HepG2 (cell line): Measurements from ENCODE around the gene VAMP8. TPM values are rescaled to one million over a fixed set of nuclear protein-coding genes. Genes with fewer than 3 reads are reported as not detected.

Source experiments
- BORCS8-MEF2B ChIP-seq: sonication (generic); formaldehyde crosslinking; IDR thresholded peaks from 2 replicates; pipeline ENCODE4 v1.8.0; 2022; ENCODE audit warnings: mild to moderate bottlenecking, missing genetic modification reagents
- CCAR2 ChIP-seq: fragments of 200-400 bp; formaldehyde crosslinking; optimal IDR thresholded peaks from 2 replicates; pipeline ENCODE3; 2018; ENCODE audit warnings: low read depth, mild to moderate bottlenecking, low read length, moderate library complexity
- CHD4 ChIP-seq: fragments of 200-600 bp; sonication (generic); IDR thresholded peaks from 2 replicates; pipeline ENCODE4 v1.7.0; 2017; ENCODE audit warnings: mild to moderate bottlenecking, low read length, borderline replicate concordance
- FOXC1 ChIP-seq: sonication (generic); formaldehyde crosslinking; IDR thresholded peaks from 2 replicates; pipeline ENCODE4 v1.8.0; 2022; ENCODE audit warnings: mild to moderate bottlenecking, missing genetic modification reagents, borderline replicate concordance
- GATAD1 ChIP-seq: IDR thresholded peaks from 2 replicates; pipeline ENCODE4 v1.6.1; 2016; ENCODE audit warnings: missing genetic modification reagents, missing compliant biosample characterization
- KLF13 ChIP-seq: sonication (generic); formaldehyde crosslinking; IDR thresholded peaks from 2 replicates; pipeline ENCODE4 v1.4.0; 2020; ENCODE audit warnings: mild to moderate bottlenecking, missing genetic modification reagents
- MED13 ChIP-seq: sonication (generic); formaldehyde crosslinking; IDR thresholded peaks from 2 replicates; pipeline ENCODE4 v1.5.0; 2020; ENCODE audit warnings: missing genetic modification reagents
- NCOA5 ChIP-seq: sonication (generic); formaldehyde crosslinking; IDR thresholded peaks from 2 replicates; pipeline ENCODE4 v1.4.0; 2020; ENCODE audit warnings: missing genetic modification reagents
- PAXIP1 ChIP-seq: sonication (generic); formaldehyde crosslinking; conservative IDR thresholded peaks from 2 replicates; pipeline ENCODE4 v1.4.0; 2020; ENCODE audit warnings: mild to moderate bottlenecking, missing genetic modification reagents, moderate library complexity
- POGZ ChIP-seq: sonication (generic); formaldehyde crosslinking; IDR thresholded peaks from 2 replicates; pipeline ENCODE4 v1.4.0; 2020; ENCODE audit warnings: mild to moderate bottlenecking, missing genetic modification reagents
- POLR2AphosphoS2 ChIP-seq: IDR thresholded peaks from 2 replicates; pipeline ENCODE4 v1.6.1; 2011; ENCODE audit warnings: low read depth, low read length, improper control_type of control experiment
- TFDP1 ChIP-seq: IDR thresholded peaks from 2 replicates; pipeline ENCODE4 v1.6.1; 2016; ENCODE audit warnings: missing compliant biosample characterization, missing genetic modification reagents, borderline replicate concordance
- TOE1 ChIP-seq: sonication (generic); formaldehyde crosslinking; IDR thresholded peaks from 2 replicates; pipeline ENCODE4 v1.4.0; 2020; ENCODE audit warnings: mild to moderate bottlenecking, missing genetic modification reagents
- ZNF207 ChIP-seq: fragments of 450-650 bp; IDR thresholded peaks from 2 replicates; pipeline ENCODE4 v1.6.1; 2016; ENCODE audit warnings: antibody characterized with exemption, borderline replicate concordance
- ZNF274 ChIP-seq: sonication (generic); formaldehyde crosslinking; IDR thresholded peaks from 2 replicates; pipeline ENCODE4 v1.5.1; 2020; ENCODE audit warnings: mild to moderate bottlenecking, missing genetic modification reagents
- ZNF282 ChIP-seq: fragments of 450-650 bp; IDR thresholded peaks from 2 replicates; pipeline ENCODE4 v1.6.1; 2018; ENCODE audit not compliant: partially characterized antibody
- ZNF34 ChIP-seq: sonication (generic); formaldehyde crosslinking; IDR thresholded peaks from 2 replicates; pipeline ENCODE4 v1.4.0; 2020; ENCODE audit warnings: mild to moderate bottlenecking, missing genetic modification reagents, borderline replicate concordance
- ZNF530 ChIP-seq: sonication (generic); formaldehyde crosslinking; IDR thresholded peaks from 2 replicates; pipeline ENCODE4 v1.5.0; 2020; ENCODE audit warnings: low read depth, mild to moderate bottlenecking, missing genetic modification reagents
- ZNF720 ChIP-seq: sonication (generic); formaldehyde crosslinking; IDR thresholded peaks from 2 replicates; pipeline ENCODE4 v1.4.0; 2020; ENCODE audit warnings: missing genetic modification reagents
- ZNF747 ChIP-seq: sonication (generic); formaldehyde crosslinking; IDR thresholded peaks from 2 replicates; pipeline ENCODE4 v1.8.1; 2023; ENCODE audit warnings: missing genetic modification reagents, mild to moderate bottlenecking, borderline replicate concordance
- ZNF781 ChIP-seq: sonication (generic); formaldehyde crosslinking; IDR thresholded peaks from 2 replicates; pipeline ENCODE4 v1.5.1; 2020; ENCODE audit warnings: borderline replicate concordance, mild to moderate bottlenecking, missing genetic modification reagents; ENCODE audit errors: not compliant biosample characterization
- polyA plus RNA-seq, 8 experiments: library from polyadenylated mRNA; depleted of rRNA in 3 of 8; stranded (reverse) in 7 of 8; unstranded in 1 of 8; fragments of >200 nt; fragmentation: Illumina TruSeq in 4 of 8; extraction: Trizol in 4 of 8; gene quantifications; 2 replicates each; pipeline versions ENCODE4 v1.2.1 to v1.2.3, GENCODE V29; 2011 to 2016; ENCODE audit warnings: low read depth in 4 of 8, missing spikeins in 1 of 8, mixed read lengths in 1 of 8; ENCODE audit not compliant: insufficient read depth in 1 of 8
- total RNA-seq, 5 experiments: library from RNA; depleted of rRNA; stranded (reverse); fragments of >200 nt; fragmentation: Illumina TruSeq; extraction: Trizol; gene quantifications; 2 replicates each; pipeline ENCODE4 v1.2.3, GENCODE V29; 2016; ENCODE audit warnings: low read depth in 1 of 5
- TF ChIP-seq, protein P1 (sequence below): sonication (generic); formaldehyde crosslinking; IDR thresholded peaks from 2 replicates; pipeline ENCODE4 v1.4.0; 2020; ENCODE audit warnings: missing genetic modification reagents, mild to moderate bottlenecking, borderline replicate concordance
- TF ChIP-seq, protein P2 (sequence below): sonication (generic); formaldehyde crosslinking; IDR thresholded peaks from 2 replicates; pipeline ENCODE4 v1.4.0; 2020; ENCODE audit warnings: missing genetic modification reagents, low read depth, mild to moderate bottlenecking, borderline replicate concordance

The VAMP8 gene
- total and polyA plus RNA-seq, 2 of the 13 experiments (the other 11 are each of a cell fraction or from before 2014, with no cell fraction given): 83.3 to 157 TPM

DNA sequence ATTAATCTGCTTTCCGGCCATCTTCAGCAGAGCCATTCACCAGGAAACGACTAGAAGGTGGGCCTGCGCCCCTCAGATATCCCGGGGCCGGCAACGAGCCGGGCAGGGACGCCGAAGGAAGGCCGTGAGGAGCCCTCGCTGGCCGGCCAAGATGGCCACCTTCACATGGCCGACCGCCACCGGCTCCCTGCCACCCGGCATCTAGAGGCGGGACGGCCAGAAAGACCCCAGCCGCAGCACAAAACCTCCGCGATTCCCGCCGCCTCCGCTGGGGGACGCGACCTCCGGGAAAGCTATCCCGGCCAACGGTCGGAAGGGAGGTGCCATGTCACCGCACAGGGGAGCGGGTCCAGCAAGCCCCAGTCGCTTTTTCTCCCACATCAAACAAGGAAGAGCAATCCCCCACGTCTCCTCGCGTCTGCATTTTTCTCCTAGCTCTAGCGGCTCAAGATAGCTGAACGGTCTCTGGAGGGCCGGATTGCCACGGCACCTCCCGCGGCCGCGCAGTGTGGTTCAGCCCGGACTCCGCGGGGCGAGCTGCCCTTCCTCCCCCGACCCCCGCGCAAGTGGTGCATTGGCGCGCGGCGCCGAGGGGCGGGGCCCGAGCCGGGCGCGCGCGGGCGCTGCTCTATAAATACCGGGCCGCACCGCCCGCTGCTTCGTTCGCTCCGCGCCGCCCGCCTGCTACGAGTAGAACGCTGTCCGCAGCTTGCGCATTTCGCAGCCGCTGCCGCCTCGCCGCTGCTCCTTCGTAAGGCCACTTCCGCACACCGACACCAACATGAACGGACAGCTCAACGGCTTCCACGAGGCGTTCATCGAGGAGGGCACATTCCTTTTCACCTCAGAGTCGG is 38.7 kb upstream of the VAMP8 start, which contains the start of gene MAT2A (continued):
- TF ChIP-seq POGZ (CRISPR knock-in tag): peak; percentile 94
- TF ChIP-seq CHD4: no peak
- peak; percentile 40; the same call in 1 of the 2 replicates for TF ChIP-seq PAXIP1
- TF ChIP-seq MED13 (CRISPR knock-in tag): peak; percentile 73; the same call in 1 of the 2 replicates
- TF ChIP-seq POLR2AphosphoS2: peak; percentile 97
- TF ChIP-seq ZNF207: no peak
- peak; percentile 33 for TF ChIP-seq ZNF781 (CRISPR knock-in tag)
- TF ChIP-seq ZNF282: no peak
- TF ChIP-seq ZNF530 (CRISPR knock-in tag): no peak
- TF ChIP-seq GATAD1: peak; percentile 67; the same call in 1 of the 2 replicates
- no peak for TF ChIP-seq ZNF720 (CRISPR knock-in tag)
- TF ChIP-seq BORCS8-MEF2B (CRISPR knock-in tag): peak; percentile 95
- TF ChIP-seq ZNF747 (CRISPR knock-in tag): peak; percentile 71
- 0 out of 2 replicates have a peak, but pooled peaks have one; percentile 49 for TF ChIP-seq TOE1
- TF ChIP-seq, protein P1, sequence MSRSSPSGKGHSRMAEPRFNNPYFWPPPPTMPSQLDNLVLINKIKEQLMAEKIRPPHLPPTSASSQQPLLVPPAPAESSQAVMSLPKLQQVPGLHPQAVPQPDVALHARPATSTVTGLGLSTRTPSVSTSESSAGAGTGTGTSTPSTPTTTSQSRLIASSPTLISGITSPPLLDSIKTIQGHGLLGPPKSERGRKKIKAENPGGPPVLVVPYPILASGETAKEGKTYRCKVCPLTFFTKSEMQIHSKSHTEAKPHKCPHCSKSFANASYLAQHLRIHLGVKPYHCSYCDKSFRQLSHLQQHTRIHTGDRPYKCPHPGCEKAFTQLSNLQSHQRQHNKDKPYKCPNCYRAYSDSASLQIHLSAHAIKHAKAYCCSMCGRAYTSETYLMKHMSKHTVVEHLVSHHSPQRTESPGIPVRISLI: peak; percentile 39; the same call in 1 of the 2 replicates
- TF ChIP-seq ZNF34 (CRISPR knock-in tag): peak; percentile 94
- TF ChIP-seq NCOA5: no peak
- peak; percentile 78; the same call in 1 of the 2 replicates for TF ChIP-seq TFDP1 (CRISPR knock-in tag)
- peak; percentile 19; the same call in 1 of the 2 replicates for TF ChIP-seq FOXC1 (CRISPR knock-in tag)
- no peak; the same call in 1 of the 2 replicates for TF ChIP-seq ZNF274 (CRISPR knock-in tag)
- TF ChIP-seq CCAR2: peak; percentile 29
- TF ChIP-seq, protein P2, sequence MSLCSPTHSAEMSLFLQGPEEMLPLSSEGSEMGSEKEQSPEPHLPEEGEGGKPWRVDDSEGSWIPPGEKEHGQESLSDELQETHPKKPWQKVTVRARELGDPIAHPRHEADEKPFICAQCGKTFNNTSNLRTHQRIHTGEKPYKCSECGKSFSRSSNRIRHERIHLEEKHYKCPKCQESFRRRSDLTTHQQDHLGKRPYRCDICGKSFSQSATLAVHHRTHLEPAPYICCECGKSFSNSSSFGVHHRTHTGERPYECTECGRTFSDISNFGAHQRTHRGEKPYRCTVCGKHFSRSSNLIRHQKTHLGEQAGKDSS (CRISPR knock-in tag): no peak; the same call in 1 of the 2 replicates
- 0 out of 2 replicates have a peak, but pooled peaks have one; percentile 3 for TF ChIP-seq KLF13 (CRISPR knock-in tag)
